GM18868 (cell line): Measurements from ENCODE around the gene CD9.

Experiments
- ATAC-seq: cut with Tn5 transposase; IDR thresholded peaks from one replicate; pipeline ENCODE4 v1.9.1; 2021; ENCODE audit warnings: mild to moderate bottlenecking, moderate library complexity; ENCODE audit not compliant: unreplicated experiment

Gene CD9

DNA sequence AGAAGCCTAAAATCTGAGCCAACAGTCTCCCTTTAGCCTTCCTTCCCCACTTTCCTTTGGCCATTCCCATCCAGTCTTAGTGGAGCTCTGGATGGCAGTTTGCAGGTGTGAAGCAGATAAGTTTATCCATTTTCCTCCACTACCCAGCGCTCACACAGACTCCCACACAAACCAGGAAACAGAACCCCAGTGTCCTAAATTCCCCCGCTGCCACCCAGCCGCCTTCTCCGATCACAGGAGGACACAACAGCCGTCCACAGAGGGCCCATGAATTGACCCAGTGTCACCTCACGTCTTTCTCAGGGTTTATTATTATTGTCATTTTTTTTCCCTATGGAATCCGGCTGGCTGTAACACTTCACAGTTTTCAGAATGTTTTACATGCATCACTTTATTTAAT, 16.4 kb downstream of the CD9 start:
- no peak for ATAC-seq

DNA sequence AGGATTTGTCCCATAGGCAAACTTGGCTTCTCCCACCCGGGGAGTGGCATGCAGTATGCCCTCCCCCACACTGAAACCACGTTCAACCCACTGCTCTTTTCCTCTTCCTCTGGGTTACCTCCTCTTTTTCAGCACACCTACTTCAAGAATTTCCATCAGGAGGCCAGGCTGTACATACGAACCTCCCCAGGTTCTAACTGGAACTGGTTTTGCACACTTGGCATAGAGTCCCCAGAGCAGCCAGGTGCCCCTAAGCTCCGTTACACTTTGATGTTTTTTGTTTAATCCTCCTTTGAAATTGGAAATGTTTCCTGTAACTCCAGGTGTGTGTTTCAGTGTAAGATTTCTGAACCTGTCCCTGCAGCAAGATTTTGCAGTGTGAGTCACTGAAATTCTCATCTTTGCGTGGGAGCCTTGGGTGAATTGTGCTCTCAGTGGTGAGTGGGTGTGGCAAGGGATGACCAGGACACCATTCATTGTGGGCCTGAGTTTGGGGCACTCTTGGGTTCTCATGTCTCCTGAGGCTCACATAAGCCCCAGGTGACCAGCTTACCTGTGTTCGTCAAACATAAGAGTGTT, 18.2 kb downstream of the CD9 start:
- ATAC-seq = no peak

DNA sequence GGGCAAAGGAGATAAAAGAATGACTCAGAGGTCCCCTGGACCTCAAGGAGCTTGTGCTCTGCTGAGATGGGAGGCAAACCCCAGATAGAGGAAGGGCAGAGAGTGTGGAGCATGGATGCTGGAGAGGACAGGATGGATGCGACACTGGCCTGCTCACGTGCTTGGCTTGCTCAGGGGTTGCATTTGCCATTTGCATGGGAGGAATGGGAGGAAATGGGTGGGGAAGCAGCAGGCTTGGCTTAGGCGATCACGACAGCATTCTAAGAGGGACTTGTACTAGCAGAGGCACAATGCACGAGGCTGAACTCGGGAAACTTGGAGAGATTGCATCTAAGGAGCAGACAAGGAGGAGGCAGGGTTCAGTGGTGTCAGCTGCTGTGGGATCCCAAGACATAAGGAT, 19.8 kb downstream of the CD9 start:
- no peak for ATAC-seq

DNA sequence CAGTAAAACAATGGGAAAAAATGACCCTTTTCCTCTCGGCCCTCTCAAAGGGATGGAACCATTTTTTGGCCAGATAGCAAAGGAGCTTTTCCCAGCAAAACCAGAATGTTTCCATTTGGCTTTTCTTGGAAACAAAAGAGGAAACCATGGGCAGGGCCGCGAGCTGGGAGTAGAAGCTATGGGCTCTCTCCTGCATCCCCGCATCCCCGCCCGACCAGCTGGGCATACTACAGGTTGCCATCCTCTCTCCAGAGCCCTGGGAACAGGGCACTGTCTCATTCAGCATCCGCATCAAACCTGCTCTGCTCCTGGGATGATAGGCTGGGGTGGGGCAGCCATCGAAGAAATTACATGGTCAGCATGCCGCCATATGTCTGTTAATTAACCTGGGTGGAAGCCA, 20.9 kb downstream of the CD9 start:
- no peak for ATAC-seq

DNA sequence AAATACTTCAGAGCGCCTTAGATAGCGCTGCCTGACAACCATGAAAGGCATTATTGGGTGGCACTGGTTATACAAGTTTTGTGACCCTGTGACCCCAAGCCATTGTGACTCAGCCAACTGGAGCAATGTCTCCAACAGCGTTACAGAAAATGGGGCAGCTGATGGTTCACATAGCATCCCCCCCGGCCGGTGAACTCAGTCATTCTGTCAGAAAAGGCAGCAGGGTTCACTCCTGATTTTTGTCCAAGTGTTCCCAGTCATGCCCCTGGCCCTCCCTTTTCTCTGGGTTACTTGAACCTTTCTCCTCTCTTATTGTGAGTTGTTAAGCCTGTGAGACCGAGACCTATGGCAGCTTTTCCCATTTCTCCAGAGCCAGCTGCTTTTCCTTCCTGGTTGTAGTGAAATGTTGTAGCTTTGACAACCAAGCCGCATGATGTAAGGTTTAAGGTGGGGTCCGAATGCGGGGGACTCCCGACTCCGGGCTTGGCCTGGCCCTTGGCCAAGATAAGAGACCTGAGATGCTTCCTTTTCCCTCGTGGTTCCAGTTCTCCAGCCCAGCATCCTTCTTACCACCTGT, 22.0 kb downstream of the CD9 start:
- no peak for ATAC-seq

DNA sequence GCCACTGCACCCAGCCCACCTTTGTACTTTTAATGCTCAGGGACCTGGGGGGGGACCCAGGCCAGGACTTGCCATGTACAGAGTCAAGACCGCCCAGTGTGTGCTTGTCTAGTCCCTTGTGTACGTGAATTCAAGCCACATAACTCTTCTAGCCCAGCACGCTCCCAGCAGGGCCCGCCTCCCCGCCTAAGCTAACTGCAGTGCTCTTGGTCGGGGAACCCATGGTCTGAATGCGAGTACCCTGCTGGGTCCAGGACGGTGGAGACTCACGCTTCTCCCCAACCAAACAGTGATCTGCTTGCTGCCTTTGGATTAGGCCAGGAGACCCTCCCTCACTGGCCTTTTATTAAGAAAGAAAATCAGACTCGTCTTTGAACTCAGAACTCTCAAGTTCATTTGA, 23.3 kb downstream of the CD9 start:
- ATAC-seq = no peak

DNA sequence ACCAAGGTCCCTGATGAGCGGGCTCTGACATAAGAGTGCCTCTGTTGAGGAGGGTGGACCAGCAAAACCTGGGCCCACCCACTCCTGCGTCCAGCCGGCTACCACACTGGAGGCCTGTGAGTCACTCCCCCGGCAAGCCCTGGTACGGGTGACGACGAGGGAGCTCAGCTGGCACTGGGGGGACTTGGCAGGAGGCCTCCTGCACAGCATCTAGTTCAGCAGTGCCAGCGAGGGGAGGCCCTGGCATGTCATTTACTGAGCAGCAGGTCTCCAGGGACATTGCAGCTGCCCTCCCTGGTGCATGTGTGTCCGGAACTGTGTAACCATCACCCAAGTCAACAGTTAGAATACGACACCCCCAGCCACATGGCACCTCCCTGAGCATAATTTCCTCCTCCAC, 24.4 kb downstream of the CD9 start:
- ATAC-seq = no peak

DNA sequence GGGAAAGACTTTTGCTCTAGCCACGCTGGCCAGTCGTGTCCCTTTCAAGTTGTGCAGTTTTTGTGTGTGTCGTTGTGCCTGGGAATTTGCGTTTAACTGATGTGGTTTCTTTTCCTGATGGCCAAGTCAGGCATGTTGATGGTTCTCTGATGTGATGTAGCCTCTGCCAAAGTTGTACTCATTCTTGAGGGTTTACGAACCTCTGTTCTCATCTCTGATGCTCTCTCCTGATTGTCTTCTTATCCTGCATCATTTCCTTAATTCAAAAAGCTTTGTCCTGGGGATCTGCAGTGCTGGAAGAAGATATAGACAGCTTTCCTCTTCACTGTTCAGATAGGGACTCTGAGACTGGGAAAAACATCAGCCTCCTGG, 25.4 kb downstream of the CD9 start:
- no peak for ATAC-seq

DNA sequence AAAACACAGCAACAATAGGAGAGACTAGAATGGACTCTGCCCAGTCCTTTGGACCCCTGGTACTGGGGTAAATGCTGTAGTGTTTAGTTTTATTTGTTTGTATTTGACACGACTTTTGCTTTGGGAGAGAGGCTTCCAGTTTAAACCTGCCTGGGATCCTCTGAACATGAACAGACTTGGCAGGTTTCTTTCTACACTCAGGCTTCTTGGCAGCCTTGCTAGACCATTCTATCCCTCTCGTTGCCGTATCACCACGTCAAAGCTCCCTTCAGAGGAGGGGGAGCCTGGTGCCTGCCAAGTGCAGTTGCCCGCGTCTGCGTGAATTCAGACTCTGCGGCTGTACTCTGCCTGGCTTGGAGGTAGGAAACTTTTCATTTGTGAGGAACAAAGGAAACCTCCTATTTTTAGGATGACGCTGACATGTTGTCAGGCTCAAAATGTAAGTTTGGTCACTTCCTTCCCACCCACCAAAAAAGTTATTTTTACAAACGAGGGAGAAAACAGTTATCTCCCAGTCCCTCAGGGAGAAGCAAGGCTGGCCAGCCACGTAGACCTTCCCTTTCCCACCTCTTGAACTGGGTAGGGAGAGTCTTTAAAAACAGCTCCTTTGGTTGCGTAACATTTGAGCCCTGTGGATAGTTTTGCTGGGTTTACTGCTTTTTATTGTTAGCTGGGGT, 25.9 kb downstream of the CD9 start:
- ATAC-seq = no peak

DNA sequence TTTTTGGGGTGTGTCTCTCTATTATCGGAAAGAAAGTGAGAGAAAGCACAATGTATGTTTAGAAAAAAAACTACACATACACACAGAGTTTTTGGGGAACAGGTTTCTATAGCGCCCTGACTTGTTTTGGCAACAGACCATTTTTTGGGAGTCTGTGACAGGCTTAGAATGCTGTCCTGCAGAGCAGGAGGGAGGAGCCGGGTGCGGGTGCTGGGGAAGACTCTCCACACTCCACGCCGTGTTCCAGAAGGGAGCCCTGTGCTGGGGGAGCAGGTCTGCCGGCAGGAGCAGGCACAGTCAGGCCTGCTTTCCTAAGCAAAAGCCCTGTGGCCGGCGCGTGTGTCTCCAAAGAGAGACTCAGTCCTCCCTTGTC, 26.5 kb downstream of the CD9 start:
- no peak for ATAC-seq

DNA sequence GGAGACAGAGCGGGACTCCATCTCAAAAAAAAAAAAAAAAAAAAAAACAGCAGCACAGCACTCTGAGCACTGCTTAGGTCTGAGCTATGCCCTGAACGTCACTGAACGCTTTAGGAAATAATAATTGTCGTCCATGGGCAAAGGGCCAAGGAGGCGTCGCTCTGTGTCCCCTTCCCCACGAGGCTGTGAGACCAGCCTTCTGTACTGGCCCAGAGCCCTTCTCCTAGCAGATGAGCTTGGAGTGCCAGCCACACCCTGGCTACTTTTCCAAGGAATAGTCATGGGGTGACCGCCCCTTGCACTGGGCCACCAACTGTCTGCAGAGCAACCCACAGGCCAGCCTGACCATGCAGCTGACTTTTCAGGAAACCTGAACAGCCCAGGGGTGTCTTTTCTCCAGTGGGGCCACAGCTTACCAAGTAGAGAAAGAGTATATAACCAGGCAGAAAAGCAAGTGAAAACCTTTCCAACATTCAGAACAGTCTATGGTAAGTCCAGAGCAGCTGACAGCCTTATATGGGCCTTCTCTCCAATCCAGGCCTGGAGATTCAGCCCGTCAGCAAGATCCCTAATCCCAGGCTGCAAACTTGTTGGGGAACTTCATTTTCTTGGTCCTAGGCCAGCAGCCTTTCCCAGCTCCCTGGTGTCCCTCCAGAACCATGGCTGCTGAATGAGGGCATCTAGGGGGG, 28.5 kb downstream of the CD9 start:
- no peak for ATAC-seq

DNA sequence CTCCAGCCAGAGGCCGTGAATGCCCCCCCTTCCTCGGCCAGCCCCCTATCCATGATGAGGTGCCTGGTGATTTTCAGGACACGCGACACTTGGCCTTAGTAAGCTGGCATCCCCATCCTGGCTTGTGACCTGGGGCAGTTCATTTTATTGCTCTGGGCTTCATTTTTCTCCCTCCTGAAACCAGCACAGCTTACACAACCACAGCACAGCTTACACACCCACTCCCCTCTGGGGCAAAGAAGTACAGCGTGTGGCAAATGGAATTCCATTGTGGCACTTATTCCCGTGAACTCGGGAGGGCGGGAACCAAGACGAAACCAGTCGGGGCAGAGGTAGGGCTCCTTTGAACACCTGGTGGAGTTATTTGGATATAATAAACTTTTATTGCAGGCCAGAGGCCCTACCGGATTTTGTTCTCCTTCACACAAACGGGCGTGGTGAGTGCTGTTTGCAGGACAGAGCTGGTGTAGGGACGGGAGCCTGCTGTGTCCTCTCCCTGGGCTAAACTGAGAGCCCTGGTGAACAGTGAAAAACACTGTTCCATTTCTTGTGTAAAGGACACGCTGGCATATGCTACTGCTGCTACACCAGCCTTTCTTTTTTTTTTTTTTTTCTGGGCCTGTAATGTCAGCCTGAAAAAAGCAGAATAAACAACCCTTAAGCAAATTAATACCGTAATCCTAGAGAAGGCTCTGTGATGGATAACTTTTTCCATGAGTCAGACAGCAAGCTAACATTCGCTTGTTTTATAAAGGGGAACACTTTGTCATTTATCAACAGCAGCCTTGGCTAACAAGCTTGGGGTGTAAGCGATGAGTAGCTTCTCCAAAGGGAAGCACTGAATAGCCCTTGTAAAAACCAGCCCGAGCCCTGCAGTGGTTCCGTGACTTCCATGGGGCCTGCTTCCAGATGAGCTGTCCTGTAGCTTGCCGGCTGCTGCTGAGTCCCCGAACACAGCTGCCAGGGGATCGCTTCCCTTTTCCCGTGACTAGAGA, 29.3 kb downstream of the CD9 start:
- no peak for ATAC-seq

DNA sequence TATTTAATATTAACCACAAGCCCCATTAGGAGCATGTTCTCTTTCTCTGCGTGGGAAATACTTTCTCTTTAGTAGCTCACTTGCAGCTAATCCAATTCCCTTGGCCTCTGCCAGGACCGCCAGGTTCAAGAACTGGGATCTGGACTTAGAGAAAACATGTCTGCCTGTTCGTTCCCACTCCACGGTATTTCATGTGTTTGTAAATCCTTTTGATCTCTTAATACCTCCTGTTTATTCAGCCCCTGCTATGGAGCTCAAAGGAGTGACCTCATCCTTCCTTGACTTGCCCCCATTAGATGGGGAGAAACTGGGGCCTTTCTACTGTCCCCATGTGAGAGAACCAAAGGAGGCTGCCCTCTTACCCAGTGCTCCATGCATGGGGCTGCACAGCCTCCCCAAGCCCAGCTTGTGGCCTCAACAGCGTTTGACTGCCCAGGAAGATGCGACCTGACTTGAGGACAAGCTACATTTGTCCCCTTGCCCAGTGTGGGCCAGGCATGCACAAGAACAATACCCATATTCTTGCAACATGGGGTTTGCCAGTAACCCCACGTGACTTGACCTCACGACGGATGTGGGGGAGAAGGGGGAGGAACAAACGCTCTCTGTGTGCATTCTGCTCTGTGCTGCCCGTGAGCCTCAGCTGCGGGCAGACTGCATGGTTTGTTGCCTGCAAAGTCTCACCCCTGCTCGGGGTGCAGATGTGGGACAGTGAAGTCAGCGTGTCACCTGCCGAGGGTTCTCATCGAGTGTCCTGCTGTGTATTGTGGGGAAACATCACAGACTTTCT, 30.3 kb downstream of the CD9 start:
- ATAC-seq = peak; percentile 93

DNA sequence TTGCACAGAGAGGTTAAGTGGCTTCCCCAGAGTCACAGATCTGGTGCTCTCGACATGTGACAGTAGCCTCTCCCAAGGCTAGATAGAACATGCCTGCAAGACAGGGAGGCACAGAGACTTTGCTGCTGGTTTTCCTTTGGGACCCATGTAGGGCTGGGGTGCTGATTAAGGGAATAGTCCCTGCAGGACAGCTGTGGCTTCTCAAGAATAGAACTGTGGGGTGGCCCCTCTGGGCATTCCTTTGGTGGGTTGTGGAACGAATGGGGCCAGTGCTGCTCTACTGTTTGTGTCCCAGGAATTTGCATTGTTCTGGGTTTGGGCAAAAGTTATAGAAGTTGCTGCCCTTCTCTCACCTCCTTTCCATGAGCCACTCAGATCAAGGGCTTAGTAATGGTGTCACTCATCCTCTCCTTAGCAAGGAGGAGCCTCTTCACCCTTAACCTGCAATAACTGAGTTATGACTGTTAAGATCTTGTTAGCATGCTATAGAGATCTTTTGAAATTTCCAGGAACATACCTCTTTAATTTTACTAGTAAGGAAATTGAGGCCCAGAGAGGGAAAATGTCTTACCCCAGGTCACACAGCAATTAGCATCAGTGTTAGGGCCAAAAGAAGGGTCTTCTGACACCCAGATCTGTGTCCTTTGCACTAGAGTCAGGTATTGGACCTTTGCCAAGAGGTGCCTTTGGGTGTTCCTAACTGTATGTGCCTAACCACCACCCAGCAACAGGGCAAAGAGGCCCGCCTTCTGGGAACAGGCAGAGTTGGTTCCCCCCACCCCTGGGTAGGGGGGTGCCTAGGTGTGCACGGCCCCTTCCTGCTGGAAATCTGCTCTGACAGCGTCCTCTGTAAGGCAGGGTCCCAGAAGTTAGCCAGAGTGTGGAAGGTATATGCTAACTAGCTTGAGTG, 31.4 kb downstream of the CD9 start:
- no peak for ATAC-seq

DNA sequence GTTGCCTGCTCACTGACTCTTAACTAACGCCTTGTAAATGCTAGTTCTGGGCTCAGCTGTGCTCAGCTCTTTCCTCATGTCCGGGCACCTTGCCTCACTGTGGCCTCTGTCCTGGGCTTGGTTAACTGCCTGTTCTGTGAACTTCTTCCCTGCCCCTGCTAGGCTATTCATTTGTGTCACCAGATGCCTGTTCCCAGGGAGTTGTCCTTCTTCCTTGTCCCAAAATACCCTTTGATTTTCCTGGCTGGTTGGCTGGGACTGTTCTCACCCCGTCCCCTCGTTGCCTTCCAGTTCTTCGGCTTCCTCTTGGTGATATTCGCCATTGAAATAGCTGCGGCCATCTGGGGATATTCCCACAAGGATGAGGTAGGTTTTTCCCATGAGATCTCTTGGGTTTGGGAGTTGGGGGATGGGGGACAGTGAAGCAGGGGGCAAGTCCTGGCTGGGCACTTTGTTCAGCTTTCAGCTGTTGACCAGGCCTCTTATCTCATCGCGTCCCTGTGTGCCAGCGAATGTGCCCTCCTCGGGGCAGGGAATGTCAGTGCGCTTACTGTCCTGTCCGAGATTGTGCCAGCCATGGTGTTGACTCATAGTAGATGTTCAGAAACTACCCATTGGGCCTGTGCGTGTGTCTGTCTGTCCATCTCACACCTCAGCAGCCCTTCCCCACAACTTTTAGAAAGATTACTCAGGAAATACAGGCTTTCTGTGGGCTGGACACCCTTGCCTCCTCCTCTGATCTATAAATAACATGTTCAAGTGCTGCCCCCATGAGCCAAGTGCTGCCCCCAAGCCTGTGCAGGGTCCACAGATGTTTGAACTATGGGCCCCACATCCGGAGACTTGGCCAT, 33.1 kb downstream of the CD9 start:
- ATAC-seq = no peak

DNA sequence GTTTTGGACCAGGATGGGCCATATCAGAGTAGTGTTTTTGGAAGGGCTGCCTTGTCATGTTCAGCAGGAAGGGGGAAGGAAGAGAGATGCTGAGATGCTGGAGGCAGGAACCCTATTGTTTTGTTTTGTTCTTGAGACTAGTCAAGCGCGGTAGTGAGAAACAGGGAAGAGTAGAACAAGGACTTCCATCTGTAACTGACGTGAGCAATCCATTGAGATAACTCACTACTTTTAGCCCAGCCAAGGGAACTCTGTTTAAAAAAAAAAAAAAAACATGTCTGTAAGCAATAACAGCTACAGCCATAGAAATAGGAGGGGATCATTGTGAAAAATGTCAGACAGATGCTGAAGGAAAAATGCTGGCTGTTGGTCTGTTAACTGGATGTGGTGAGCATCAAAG, 34.0 kb downstream of the CD9 start:
- ATAC-seq = no peak

DNA sequence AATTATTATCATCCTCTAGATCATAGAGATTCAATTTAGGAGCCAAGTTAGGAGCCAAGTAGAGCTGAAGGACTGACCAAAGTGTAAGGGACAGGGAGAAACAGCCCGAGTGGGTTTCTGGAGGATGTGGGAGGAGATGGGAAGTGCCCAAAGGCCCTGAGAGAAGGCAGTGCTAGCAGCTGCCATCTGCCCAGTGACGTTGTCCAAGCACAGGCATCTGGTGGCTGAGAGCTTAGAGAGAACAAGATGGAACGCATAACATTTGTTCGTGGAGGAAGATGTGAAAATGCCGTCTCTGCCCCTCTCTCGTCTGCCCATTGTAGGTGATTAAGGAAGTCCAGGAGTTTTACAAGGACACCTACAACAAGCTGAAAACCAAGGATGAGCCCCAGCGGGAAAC, 34.7 kb downstream of the CD9 start:
- no peak for ATAC-seq

DNA sequence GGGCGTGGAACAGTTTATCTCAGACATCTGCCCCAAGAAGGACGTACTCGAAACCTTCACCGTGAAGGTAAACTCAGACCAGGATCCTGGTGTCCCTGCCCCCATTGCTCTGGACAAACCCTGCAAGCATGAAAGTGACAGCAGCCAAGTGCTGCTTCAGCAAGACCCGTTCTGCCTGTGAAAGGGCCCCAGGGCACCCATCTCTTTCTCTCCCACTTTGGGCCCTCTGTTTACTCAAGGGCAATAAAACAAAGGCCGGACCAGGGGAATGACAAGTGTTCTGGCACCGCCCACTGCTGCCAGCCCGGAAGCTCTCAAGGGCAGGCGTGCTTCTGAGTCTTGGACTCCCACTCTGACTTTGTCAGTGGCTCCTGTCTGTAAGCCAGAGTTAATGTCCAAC, 35.3 kb downstream of the CD9 start:
- ATAC-seq = no peak
